K562 (cell line): ENCODE results near the gene MXD3. TPM values are rescaled to one million over a fixed set of nuclear protein-coding genes. Genes with fewer than 3 reads are reported as not detected.

Source experiments
- CBX1 ChIP-seq: sonication (generic); IDR thresholded peaks from 2 replicates; pipeline ENCODE4 v1.6.1; 2016; ENCODE audit warnings: antibody characterized with exemption, low read depth, mild to moderate bottlenecking
- FOXK2 ChIP-seq, 2 experiments: fragments of 450-650 bp; IDR thresholded peaks in 1 of 2; conservative IDR thresholded peaks in 1 of 2; 2 replicates each; pipeline ENCODE4 v1.6.1; 2016; ENCODE audit warnings: low read depth in 2 of 2, mild to moderate bottlenecking in 1 of 2
- GATAD2B ChIP-seq: fragments of 450-650 bp; IDR thresholded peaks from 2 replicates; pipeline ENCODE4 v1.6.1; 2017; ENCODE audit warnings: mild to moderate bottlenecking, borderline replicate concordance
- HMGN3 ChIP-seq: IDR thresholded peaks from 2 replicates; pipeline ENCODE4 v1.6.1; 2011; ENCODE audit warnings: borderline replicate concordance, low read depth, mild to moderate bottlenecking, mixed read lengths, low read length; ENCODE audit not compliant: insufficient read length; ENCODE audit errors: extremely low read depth
- NR2F6 ChIP-seq: fragments of 450-650 bp; formaldehyde crosslinking; IDR thresholded peaks from 2 replicates; pipeline ENCODE4 v1.4.0; 2020; ENCODE audit warnings: mild to moderate bottlenecking
- POLR2AphosphoS5 ChIP-seq: IDR thresholded peaks from 2 replicates; pipeline ENCODE4 v1.6.1; 2011; ENCODE audit warnings: mild to moderate bottlenecking, low read depth, low read length, moderate library complexity; ENCODE audit not compliant: control insufficient read depth, insufficient read depth
- PURB ChIP-seq: sonication (generic); formaldehyde crosslinking; IDR thresholded peaks from 2 replicates; pipeline ENCODE4 v1.9.0; 2021; ENCODE audit warnings: low read depth, mild to moderate bottlenecking, missing genetic modification reagents
- RB1 ChIP-seq: fragments of 450-650 bp; IDR thresholded peaks from 2 replicates; pipeline ENCODE4 v1.6.1; 2017; ENCODE audit warnings: low read depth, mild to moderate bottlenecking
- ZC3H8 ChIP-seq: fragments of 450-650 bp; IDR thresholded peaks from 2 replicates; pipeline ENCODE4 v1.6.1; 2017
- ZNF165 ChIP-seq: fragments of 250-450 bp; sonication (Bioruptor Pico); IDR thresholded peaks from 2 replicates; pipeline ENCODE4 v1.4.0; 2020; ENCODE audit warnings: borderline replicate concordance
- ZNF766 ChIP-seq: fragments of 200-800 bp; sonication (Bioruptor generic); conservative IDR thresholded peaks from 2 replicates; pipeline ENCODE4 v1.6.1; 2016; ENCODE audit warnings: missing genetic modification characterization, missing compliant biosample characterization
- polyA plus RNA-seq, 8 experiments: library from polyadenylated mRNA; depleted of rRNA in 4 of 8; stranded (reverse) in 5 of 8; unstranded in 3 of 8; fragments of >200 nt; fragmentation: Nextera tagmentation in 2 of 8; fragmentation: Illumina TruSeq in 1 of 8; extraction: Ambion mirVana in 2 of 8; extraction: Trizol in 1 of 8; gene quantifications; 2 replicates each; pipeline versions ENCODE4 v1.2.1 to v1.2.3, GENCODE V29; 2011 to 2014; ENCODE audit warnings: inconsistent platforms in 1 of 8, missing spikeins in 1 of 8
- total RNA-seq, 7 experiments: library from RNA; depleted of rRNA in 6 of 7; stranded (reverse); fragments of >200 nt in 6 of 7; fragmentation: Illumina TruSeq in 2 of 7; extraction: Trizol in 2 of 7; gene quantifications; 2 replicates each; pipeline versions ENCODE4 v1.2.1 to v1.2.3, GENCODE V29; 2011 to 2021; ENCODE audit warnings: low replicate concordance in 1 of 7
- TF ChIP-seq, protein P1 (sequence below): fragments of 450-650 bp; formaldehyde crosslinking; IDR thresholded peaks from 2 replicates; pipeline ENCODE4 v1.4.0; 2020; ENCODE audit warnings: mild to moderate bottlenecking
- TF ChIP-seq, protein P2 (sequence below): fragments of 450-650 bp; formaldehyde crosslinking; IDR thresholded peaks from 2 replicates; pipeline ENCODE4 v1.4.0; 2020; ENCODE audit warnings: mild to moderate bottlenecking, moderate library complexity
- TF ChIP-seq, protein P3 (sequence below): sonication (generic); formaldehyde crosslinking; IDR thresholded peaks from 2 replicates; pipeline ENCODE4 v1.4.0; 2020; ENCODE audit warnings: mild to moderate bottlenecking, missing genetic modification reagents
- TF ChIP-seq, protein P4 (sequence below): sonication (generic); formaldehyde crosslinking; IDR thresholded peaks from 2 replicates; pipeline ENCODE4 v1.8.1; 2022; ENCODE audit warnings: missing genetic modification reagents
- TF ChIP-seq, protein P5 (sequence below): fragments of 450-650 bp; formaldehyde crosslinking; IDR thresholded peaks from 2 replicates; pipeline ENCODE4 v1.4.0; 2020; ENCODE audit warnings: mild to moderate bottlenecking, mixed read lengths
- TF ChIP-seq, protein P6 (sequence below): fragments of 450-650 bp; formaldehyde crosslinking; IDR thresholded peaks from 2 replicates; pipeline ENCODE4 v1.4.0; 2020; ENCODE audit warnings: mild to moderate bottlenecking, moderate library complexity

Gene MXD3
- total and polyA plus RNA-seq, 9 of the 15 experiments (the other 6 are each of a cell fraction or from before 2014, with no cell fraction given): 0.28 to 24.8 (median 4.5) TPM

DNA sequence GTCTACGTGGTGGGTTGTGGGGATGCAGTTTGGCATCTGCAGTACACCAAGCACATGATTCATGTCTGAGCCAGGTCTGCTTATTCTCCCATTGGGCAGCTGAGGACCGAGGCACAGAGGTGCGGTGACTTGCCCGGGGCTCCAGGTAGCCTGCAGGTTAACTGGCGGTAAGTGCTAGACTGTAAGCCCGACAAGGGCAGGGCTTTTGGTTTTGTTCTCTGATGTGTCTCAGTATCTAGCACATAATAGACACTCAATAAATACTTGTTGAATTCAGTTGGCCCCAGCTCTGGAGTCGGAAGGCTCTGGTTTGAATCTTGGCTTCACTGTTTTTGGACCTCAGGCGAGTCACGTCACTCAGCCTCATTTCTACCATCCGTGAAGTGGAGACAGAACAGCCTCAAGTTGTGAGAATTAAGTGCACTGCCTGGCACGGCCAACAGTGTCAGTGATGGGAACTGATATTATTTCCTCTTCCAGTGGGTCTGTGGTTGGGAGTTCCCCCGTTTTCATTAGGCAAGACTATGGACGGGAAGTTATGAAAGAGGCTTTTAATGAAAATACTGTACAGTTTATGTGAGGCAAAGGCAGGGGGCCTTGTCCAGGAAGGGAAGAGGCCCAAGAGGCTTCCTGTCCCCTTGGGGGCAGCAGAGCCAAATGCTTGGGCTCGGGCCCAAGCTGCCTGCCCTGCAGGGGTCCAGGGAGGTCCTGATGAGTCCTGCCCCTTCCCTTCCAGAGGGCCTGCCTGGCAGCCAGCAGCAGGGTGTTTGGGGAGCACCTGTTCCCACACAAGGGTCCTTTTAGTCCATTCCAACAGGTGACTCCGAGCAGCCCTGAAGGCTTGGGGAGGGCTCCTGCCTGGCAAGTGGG is 4.8 kb downstream of the MXD3 start (continued):
- TF ChIP-seq HMGN3 (peak; percentile 8), PURB (CRISPR knock-in tag) (no peak), NR2F6 (CRISPR knock-in tag) (no peak), ZNF165 (CRISPR knock-in tag) (no peak), FOXK2 (conservative IDR thresholded peaks at IDR 0.05 in 1 of 2, IDR thresholded peaks at IDR 0.05 in 1 of 2; ENCODE audit: low read depth in 2 of 2) (no peak), RB1 (0 out of 2 replicates have a peak, but pooled peaks have one; percentile 17), ZC3H8 (no peak), POLR2AphosphoS5 (peak; percentile 61; the same call in 1 of the 2 replicates), GATAD2B (no peak), CBX1 (0 out of 2 replicates have a peak, but pooled peaks have one; percentile 23), ZNF766 (CRISPR knock-in tag) (no peak)
- TF ChIP-seq, protein P1, sequence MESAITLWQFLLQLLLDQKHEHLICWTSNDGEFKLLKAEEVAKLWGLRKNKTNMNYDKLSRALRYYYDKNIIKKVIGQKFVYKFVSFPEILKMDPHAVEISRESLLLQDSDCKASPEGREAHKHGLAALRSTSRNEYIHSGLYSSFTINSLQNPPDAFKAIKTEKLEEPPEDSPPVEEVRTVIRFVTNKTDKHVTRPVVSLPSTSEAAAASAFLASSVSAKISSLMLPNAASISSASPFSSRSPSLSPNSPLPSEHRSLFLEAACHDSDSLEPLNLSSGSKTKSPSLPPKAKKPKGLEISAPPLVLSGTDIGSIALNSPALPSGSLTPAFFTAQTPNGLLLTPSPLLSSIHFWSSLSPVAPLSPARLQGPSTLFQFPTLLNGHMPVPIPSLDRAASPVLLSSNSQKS (CRISPR knock-in tag): no peak
- TF ChIP-seq, protein P2, sequence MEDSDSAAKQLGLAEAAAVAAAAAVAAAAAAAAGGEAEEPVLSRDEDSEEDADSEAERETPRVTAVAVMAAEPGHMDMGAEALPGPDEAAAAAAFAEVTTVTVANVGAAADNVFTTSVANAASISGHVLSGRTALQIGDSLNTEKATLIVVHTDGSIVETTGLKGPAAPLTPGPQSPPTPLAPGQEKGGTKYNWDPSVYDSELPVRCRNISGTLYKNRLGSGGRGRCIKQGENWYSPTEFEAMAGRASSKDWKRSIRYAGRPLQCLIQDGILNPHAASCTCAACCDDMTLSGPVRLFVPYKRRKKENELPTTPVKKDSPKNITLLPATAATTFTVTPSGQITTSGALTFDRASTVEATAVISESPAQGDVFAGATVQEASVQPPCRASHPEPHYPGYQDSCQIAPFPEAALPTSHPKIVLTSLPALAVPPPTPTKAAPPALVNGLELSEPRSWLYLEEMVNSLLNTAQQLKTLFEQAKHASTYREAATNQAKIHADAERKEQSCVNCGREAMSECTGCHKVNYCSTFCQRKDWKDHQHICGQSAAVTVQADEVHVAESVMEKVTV (CRISPR knock-in tag): no peak
- TF ChIP-seq, protein P3, sequence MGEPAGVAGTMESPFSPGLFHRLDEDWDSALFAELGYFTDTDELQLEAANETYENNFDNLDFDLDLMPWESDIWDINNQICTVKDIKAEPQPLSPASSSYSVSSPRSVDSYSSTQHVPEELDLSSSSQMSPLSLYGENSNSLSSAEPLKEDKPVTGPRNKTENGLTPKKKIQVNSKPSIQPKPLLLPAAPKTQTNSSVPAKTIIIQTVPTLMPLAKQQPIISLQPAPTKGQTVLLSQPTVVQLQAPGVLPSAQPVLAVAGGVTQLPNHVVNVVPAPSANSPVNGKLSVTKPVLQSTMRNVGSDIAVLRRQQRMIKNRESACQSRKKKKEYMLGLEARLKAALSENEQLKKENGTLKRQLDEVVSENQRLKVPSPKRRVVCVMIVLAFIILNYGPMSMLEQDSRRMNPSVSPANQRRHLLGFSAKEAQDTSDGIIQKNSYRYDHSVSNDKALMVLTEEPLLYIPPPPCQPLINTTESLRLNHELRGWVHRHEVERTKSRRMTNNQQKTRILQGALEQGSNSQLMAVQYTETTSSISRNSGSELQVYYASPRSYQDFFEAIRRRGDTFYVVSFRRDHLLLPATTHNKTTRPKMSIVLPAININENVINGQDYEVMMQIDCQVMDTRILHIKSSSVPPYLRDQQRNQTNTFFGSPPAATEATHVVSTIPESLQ (CRISPR knock-in tag): no peak
- TF ChIP-seq, protein P4, sequence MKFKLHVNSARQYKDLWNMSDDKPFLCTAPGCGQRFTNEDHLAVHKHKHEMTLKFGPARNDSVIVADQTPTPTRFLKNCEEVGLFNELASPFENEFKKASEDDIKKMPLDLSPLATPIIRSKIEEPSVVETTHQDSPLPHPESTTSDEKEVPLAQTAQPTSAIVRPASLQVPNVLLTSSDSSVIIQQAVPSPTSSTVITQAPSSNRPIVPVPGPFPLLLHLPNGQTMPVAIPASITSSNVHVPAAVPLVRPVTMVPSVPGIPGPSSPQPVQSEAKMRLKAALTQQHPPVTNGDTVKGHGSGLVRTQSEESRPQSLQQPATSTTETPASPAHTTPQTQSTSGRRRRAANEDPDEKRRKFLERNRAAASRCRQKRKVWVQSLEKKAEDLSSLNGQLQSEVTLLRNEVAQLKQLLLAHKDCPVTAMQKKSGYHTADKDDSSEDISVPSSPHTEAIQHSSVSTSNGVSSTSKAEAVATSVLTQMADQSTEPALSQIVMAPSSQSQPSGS (CRISPR knock-in tag): no peak
- TF ChIP-seq, protein P5, sequence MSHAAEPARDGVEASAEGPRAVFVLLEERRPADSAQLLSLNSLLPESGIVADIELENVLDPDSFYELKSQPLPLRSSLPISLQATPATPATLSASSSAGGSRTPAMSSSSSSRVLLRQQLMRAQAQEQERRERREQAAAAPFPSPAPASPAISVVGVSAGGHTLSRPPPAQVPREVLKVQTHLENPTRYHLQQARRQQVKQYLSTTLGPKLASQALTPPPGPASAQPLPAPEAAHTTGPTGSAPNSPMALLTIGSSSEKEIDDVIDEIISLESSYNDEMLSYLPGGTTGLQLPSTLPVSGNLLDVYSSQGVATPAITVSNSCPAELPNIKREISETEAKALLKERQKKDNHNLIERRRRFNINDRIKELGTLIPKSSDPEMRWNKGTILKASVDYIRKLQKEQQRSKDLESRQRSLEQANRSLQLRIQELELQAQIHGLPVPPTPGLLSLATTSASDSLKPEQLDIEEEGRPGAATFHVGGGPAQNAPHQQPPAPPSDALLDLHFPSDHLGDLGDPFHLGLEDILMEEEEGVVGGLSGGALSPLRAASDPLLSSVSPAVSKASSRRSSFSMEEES: no peak
- TF ChIP-seq, protein P6, sequence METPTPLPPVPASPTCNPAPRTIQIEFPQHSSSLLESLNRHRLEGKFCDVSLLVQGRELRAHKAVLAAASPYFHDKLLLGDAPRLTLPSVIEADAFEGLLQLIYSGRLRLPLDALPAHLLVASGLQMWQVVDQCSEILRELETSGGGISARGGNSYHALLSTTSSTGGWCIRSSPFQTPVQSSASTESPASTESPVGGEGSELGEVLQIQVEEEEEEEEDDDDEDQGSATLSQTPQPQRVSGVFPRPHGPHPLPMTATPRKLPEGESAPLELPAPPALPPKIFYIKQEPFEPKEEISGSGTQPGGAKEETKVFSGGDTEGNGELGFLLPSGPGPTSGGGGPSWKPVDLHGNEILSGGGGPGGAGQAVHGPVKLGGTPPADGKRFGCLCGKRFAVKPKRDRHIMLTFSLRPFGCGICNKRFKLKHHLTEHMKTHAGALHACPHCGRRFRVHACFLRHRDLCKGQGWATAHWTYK (CRISPR knock-in tag): no peak
